Keratinocyte (primary cell): Measurements from ENCODE around the gene ZCCHC7.

Experiments used
- CTCF ChIP-seq, 3 experiments: IDR thresholded peaks in 1 of 3; conservative IDR thresholded peaks in 1 of 3; optimal IDR thresholded peaks in 1 of 3; 2 replicates in 2 of 3; 3 replicates in 1 of 3; pipeline versions ENCODE3 to v1.5.1; 2011; ENCODE audit warnings: low read length in 3 of 3, mild to moderate bottlenecking in 3 of 3, moderate library complexity in 2 of 3, control low read depth in 1 of 3, inconsistent platforms in 1 of 3; ENCODE audit not compliant: insufficient read depth in 2 of 3; ENCODE audit errors: extremely low read depth in 1 of 3
- EZH2 ChIP-seq: IDR thresholded peaks from one replicate; pipeline ENCODE4 v1.6.1; 2012; ENCODE audit warnings: inconsistent platforms, mild to moderate bottlenecking, low read length, moderate library complexity

GRCh38 chr9:37152365-37152764, 32.0 kb downstream of the ZCCHC7 start:
- TF ChIP-seq CTCF (optimal IDR thresholded peaks at IDR 0.05 in 1 of 3, IDR thresholded peaks at IDR 0.05 in 1 of 3, conservative IDR thresholded peaks at IDR 0.05 in 1 of 3; ENCODE audit: extremely low read depth in 1 of 3, insufficient read depth in 2 of 3, low read length in 3 of 3): no peak
- TF ChIP-seq EZH2: no peak
